IMR-90 (cell line): ENCODE measurements around the gene INO80D. TPM values are rescaled to one million over a fixed set of nuclear protein-coding genes. Genes with fewer than 3 reads are reported as not detected.

ENCODE experiments used
- ATAC-seq: fragments of 200-7000 bp; cut with Tn5 transposase; 2 replicates; pipeline ENCODE4 v1.9.1; 2020; ENCODE audit warnings: low read depth, mild to moderate bottlenecking, moderate library complexity
- BruUV-seq: library from RNA; stranded (reverse); fragments of 400-500 nt; replicated peaks from 2 replicates; lab custom pipeline; 2021; lab: Mats Ljungman, UMichigan
- CTCF ChIA-PET: fragments of 300-600 bp; formaldehyde crosslinking; extraction: SDS; loops from one replicate; lab custom pipeline; 2021; ENCODE audit warnings: antibody characterized with exemption; lab: Yijun Ruan, JAX
- POLR2A ChIA-PET: fragments of 300-600 bp; sonication (Branson Sonifier 250); formaldehyde crosslinking; loops from one replicate; lab custom pipeline; 2022; ENCODE audit warnings: antibody characterized with exemption; ENCODE audit not compliant: unreplicated experiment; lab: Charles Lee
- DNase-seq: peaks from one replicate; pipeline ENCODE4 v3.0.0; 2013
- H2AFZ ChIP-seq: replicated peaks from 2 replicates; pipeline ENCODE3; 2013; ENCODE audit warnings: low read length, mild to moderate bottlenecking; ENCODE audit not compliant: poor library complexity
- H2AK5ac ChIP-seq: 2 replicates; pipeline ENCODE4 v1.6.1; 2013; ENCODE audit warnings: low read depth, low read length, inconsistent platforms
- H2AK9ac ChIP-seq: replicated peaks from 2 replicates; pipeline ENCODE3; 2013; ENCODE audit warnings: mild to moderate bottlenecking, low read depth, low read length, moderate library complexity; ENCODE audit not compliant: poor library complexity
- H2BK120ac ChIP-seq: 2 replicates; pipeline ENCODE4 v1.6.1; 2013; ENCODE audit warnings: low read depth, low read length, inconsistent platforms
- H2BK15ac ChIP-seq: 3 replicates; pipeline ENCODE4 v1.6.1; 2013; ENCODE audit warnings: low read depth, low read length, inconsistent platforms
- H2BK20ac ChIP-seq: 2 replicates; pipeline ENCODE4 v1.6.1; 2013; ENCODE audit warnings: low read depth, mild to moderate bottlenecking, inconsistent platforms, low read length, moderate library complexity
- H2BK5ac ChIP-seq: 2 replicates; pipeline ENCODE4 v1.6.1; 2013; ENCODE audit warnings: mild to moderate bottlenecking, low read depth, low read length, inconsistent platforms; ENCODE audit not compliant: poor library complexity, severe bottlenecking
- H3K14ac ChIP-seq: replicated peaks from 2 replicates; pipeline ENCODE4 v1.6.1; 2013; ENCODE audit warnings: low read depth, low read length, inconsistent platforms
- H3K18ac ChIP-seq: 2 replicates; pipeline ENCODE4 v1.6.1; 2013; ENCODE audit warnings: low read depth, low read length, control low read depth
- H3K23ac ChIP-seq: 2 replicates; pipeline ENCODE4 v1.6.1; 2013; ENCODE audit warnings: low read depth, low read length, inconsistent platforms
- H3K27ac ChIP-seq: 2 replicates; pipeline ENCODE4 v1.5.1; 2013; ENCODE audit warnings: mild to moderate bottlenecking, control low read depth, low read length; ENCODE audit not compliant: insufficient read depth
- H3K27me3 ChIP-seq: 2 replicates; pipeline ENCODE4 v1.6.1; 2013; ENCODE audit warnings: low read length; ENCODE audit not compliant: control insufficient read depth, insufficient read depth
- H3K36me3 ChIP-seq: 2 replicates; pipeline ENCODE4 v1.6.1; 2013; ENCODE audit warnings: low read length, mixed read lengths; ENCODE audit not compliant: control insufficient read depth, insufficient read depth
- H3K4ac ChIP-seq: 2 replicates; pipeline ENCODE4 v1.6.1; 2013; ENCODE audit warnings: low read depth, low read length, inconsistent platforms
- H3K4me1 ChIP-seq: 2 replicates; pipeline ENCODE4 v1.6.1; 2013; ENCODE audit warnings: low read length, mixed read lengths; ENCODE audit not compliant: control insufficient read depth, insufficient read depth
- H3K4me2 ChIP-seq: 2 replicates; pipeline ENCODE4 v1.6.1; 2013; ENCODE audit warnings: low read depth, mild to moderate bottlenecking, control low read depth, low read length, moderate library complexity
- H3K4me3 ChIP-seq: 2 replicates; pipeline ENCODE4 v1.5.1; 2013; ENCODE audit warnings: low read depth, mild to moderate bottlenecking, control low read depth, low read length, moderate library complexity; ENCODE audit not compliant: insufficient read depth
- H3K56ac ChIP-seq: 2 replicates; pipeline ENCODE4 v1.6.1; 2013; ENCODE audit warnings: low read length, inconsistent platforms; ENCODE audit not compliant: insufficient read depth; ENCODE audit errors: extremely low read depth
- H3K79me1 ChIP-seq, 2 experiments: 2 replicates each; pipeline ENCODE4 v1.6.1; 2013; ENCODE audit warnings: low read length in 2 of 2, inconsistent platforms in 1 of 2, low read depth in 1 of 2
- H3K9ac ChIP-seq: 2 replicates; pipeline ENCODE4 v1.6.1; 2013; ENCODE audit warnings: low read depth, low read length, control low read depth
- H3K9me1 ChIP-seq: 2 replicates; pipeline ENCODE4 v1.6.1; 2013; ENCODE audit warnings: low read length, inconsistent platforms; ENCODE audit not compliant: insufficient read depth
- H3K9me3 ChIP-seq: 2 replicates; pipeline ENCODE4 v1.6.1; 2013; ENCODE audit warnings: low read length; ENCODE audit not compliant: control insufficient read depth, insufficient read depth
- H4K20me1 ChIP-seq: 2 replicates; pipeline ENCODE4 v1.6.1; 2013; ENCODE audit warnings: low read length, inconsistent platforms; ENCODE audit not compliant: insufficient read depth
- H4K5ac ChIP-seq: 2 replicates; pipeline ENCODE4 v1.6.1; 2013; ENCODE audit warnings: mild to moderate bottlenecking, low read depth, low read length, control low read depth
- H4K8ac ChIP-seq, 2 experiments: 2 replicates each; pipeline ENCODE4 v1.6.1; 2013; ENCODE audit warnings: low read depth in 2 of 2, low read length in 2 of 2, control low read depth in 1 of 2, inconsistent platforms in 1 of 2
- H4K91ac ChIP-seq: 2 replicates; pipeline ENCODE4 v1.6.1; 2013; ENCODE audit warnings: low read depth, low read length, inconsistent platforms; ENCODE audit not compliant: insufficient read depth
- CEBPB ChIP-seq: IDR thresholded peaks from 2 replicates; pipeline ENCODE4 v1.6.1; 2012; ENCODE audit warnings: low read depth, low read length, improper control_type of control experiment
- ELK1 ChIP-seq: fragments of 150-350 bp; IDR thresholded peaks from 2 replicates; pipeline ENCODE4 v1.6.1; 2016; ENCODE audit warnings: low read depth, mild to moderate bottlenecking, low read length, moderate library complexity, borderline replicate concordance
- FOS ChIP-seq: fragments of 150-350 bp; IDR thresholded peaks from 2 replicates; pipeline ENCODE4 v1.6.1; 2016; ENCODE audit warnings: low read depth, low read length
- MAFK ChIP-seq: IDR thresholded peaks from 2 replicates; pipeline ENCODE4 v1.6.1; 2012; ENCODE audit warnings: low read depth, low read length, improper control_type of control experiment
- MXI1 ChIP-seq: IDR thresholded peaks from 2 replicates; pipeline ENCODE4 v1.6.1; 2012; ENCODE audit warnings: low read depth, mild to moderate bottlenecking, low read length, moderate library complexity, borderline replicate concordance
- NFE2L2 ChIP-seq: fragments of 150-350 bp; IDR thresholded peaks from 2 replicates; pipeline ENCODE4 v1.6.1; 2016; ENCODE audit warnings: low read depth, mild to moderate bottlenecking, low read length
- POLR2A ChIP-seq: IDR thresholded peaks from 2 replicates; pipeline ENCODE4 v1.6.1; 2012; ENCODE audit warnings: mild to moderate bottlenecking, low read depth, low read length
- RFX5 ChIP-seq: IDR thresholded peaks from 2 replicates; pipeline ENCODE4 v1.8.0; 2012; ENCODE audit warnings: low read depth, mild to moderate bottlenecking, low read length, moderate library complexity
- SMC3 ChIP-seq: fragments of 150-350 bp; IDR thresholded peaks from 2 replicates; pipeline ENCODE4 v1.6.1; 2016; ENCODE audit warnings: low read depth, mild to moderate bottlenecking, antibody characterized with exemption, low read length, moderate library complexity
- WGBS, 2 experiments: methylation state at CpG; one replicate each; pipeline versions ENCODE4 v1.1.5 to v1.1.7; 2013; ENCODE audit warnings: missing lambda C conversion rate in 2 of 2; ENCODE audit not compliant: insufficient read length in 1 of 2; ENCODE audit errors: extremely low coverage in 2 of 2; 5-methylcytosine and 5-hydroxymethylcytosine counted together
- dilution Hi-C: fragments of 300-500 bp; cut with HindIII; formaldehyde crosslinking; loops from one replicate; pipeline ENCODE4 v1.14.3; 2018; ENCODE audit warnings: low sequenced_read_pairs; ENCODE audit not compliant: unreplicated experiment
- in situ Hi-C: fragments of 300-500 bp; cut with MboI; formaldehyde crosslinking; loops from 3 replicates; pipeline ENCODE4 v1.14.3; 2019; ENCODE audit warnings: low sequenced_read_pairs, inconsistent platforms, mixed read lengths
- intact Hi-C: fragments of 100-400 bp; cut with micrococcal nuclease; formaldehyde crosslinking; loops from 2 replicates; pipeline ENCODE4 v1.10.0; 2022
- polyA plus RNA-seq, 3 experiments: library from polyadenylated mRNA; depleted of rRNA; stranded (reverse); fragments of >200 nt; gene quantifications; 2 replicates each; pipeline ENCODE4 v1.2.3, GENCODE V29; 2012; ENCODE audit warnings: low replicate concordance in 1 of 3
- total RNA-seq: library from RNA; depleted of rRNA; stranded (reverse); fragments of >200 nt; gene quantifications from 2 replicates; pipeline ENCODE4 v1.2.3, GENCODE V29; 2012
- TF ChIP-seq, protein P1 (sequence below): conservative IDR thresholded peaks from 2 replicates; pipeline ENCODE4 v1.5.1; 2012; ENCODE audit warnings: mild to moderate bottlenecking, low read depth, low read length, improper control_type of control experiment

INO80D gene
- total and polyA plus RNA-seq, 2 of the 4 experiments (the other 2 are of a cell fraction), result 0.79 to 4.5 TPM

DNA sequence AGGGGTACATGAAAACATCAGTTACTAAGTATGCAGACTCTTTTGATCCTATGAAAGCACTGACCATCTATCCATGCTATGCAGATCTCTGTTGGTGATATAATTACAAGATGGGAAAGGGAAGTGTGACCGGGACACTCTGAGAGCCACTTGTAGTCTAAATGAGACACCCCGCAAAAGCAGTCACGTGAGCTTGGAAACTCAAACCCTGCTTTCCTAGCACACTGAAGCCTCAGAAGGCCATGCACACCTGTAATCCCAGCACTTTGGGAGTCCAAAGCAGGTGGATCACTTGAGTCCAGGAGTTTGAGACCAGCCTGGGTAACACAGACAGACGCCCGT, 137.5 kb downstream of the INO80D start:
- no peak overlapping the region for H3K14ac ChIP-seq
- no peak overlapping the region for H3K4ac ChIP-seq
- no peak overlapping the region for H3K27ac ChIP-seq
- intact Hi-C loops, result loop anchor here (2.0 to 5.0 kb wide), 4 partner anchors 180 to 1926 kb away; no protein-coding TSS in a partner anchor
- no peaks in the 10 kb centered on the region for H3K36me3 ChIP-seq
- H4K8ac ChIP-seq, result no peak overlapping the region
- no peak overlapping the region for H2AK9ac ChIP-seq
- no CpG with 5 or more reads among the region's 5 CpGs for WGBS, 2 experiments
- H3K4me2 ChIP-seq, result no peak overlapping the region
- peaks cover 5% of the 10 kb centered on the region; the same call in 1 of the 2 replicates for H3K27me3 ChIP-seq
- no peak overlapping the region for H2BK120ac ChIP-seq
- no peak overlapping the region for H2AFZ ChIP-seq
- no TSS peak for BruUV-seq
- no peak overlapping the region for H3K18ac ChIP-seq
- no peak overlapping the region for H2BK20ac ChIP-seq
- dilution Hi-C loops, result no loop called here
- no peak overlapping the region for H3K4me3 ChIP-seq
- no peak overlapping the region for H3K56ac ChIP-seq
- H2BK15ac ChIP-seq, result no peak overlapping the region
- H4K20me1 ChIP-seq, result no peaks in the 10 kb centered on the region
- H3K9ac ChIP-seq, result no peak overlapping the region
- no peaks in the 10 kb centered on the region; the same call in 1 of the 2 replicates for H3K4me1 ChIP-seq
- DNase-seq, result no peak
- no peak overlapping the region for H2BK5ac ChIP-seq
- no peaks in the 10 kb centered on the region for H3K9me1 ChIP-seq
- no peak overlapping the region for H4K5ac ChIP-seq
- no peak overlapping the region for H4K91ac ChIP-seq
- TF ChIP-seq RFX5, result no peak
- no peak for TF ChIP-seq NFE2L2
- TF ChIP-seq MXI1, result no peak
- TF ChIP-seq CEBPB, result no peak
- TF ChIP-seq, protein P1, sequence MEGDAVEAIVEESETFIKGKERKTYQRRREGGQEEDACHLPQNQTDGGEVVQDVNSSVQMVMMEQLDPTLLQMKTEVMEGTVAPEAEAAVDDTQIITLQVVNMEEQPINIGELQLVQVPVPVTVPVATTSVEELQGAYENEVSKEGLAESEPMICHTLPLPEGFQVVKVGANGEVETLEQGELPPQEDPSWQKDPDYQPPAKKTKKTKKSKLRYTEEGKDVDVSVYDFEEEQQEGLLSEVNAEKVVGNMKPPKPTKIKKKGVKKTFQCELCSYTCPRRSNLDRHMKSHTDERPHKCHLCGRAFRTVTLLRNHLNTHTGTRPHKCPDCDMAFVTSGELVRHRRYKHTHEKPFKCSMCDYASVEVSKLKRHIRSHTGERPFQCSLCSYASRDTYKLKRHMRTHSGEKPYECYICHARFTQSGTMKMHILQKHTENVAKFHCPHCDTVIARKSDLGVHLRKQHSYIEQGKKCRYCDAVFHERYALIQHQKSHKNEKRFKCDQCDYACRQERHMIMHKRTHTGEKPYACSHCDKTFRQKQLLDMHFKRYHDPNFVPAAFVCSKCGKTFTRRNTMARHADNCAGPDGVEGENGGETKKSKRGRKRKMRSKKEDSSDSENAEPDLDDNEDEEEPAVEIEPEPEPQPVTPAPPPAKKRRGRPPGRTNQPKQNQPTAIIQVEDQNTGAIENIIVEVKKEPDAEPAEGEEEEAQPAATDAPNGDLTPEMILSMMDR, result no peak
- TF ChIP-seq SMC3, result no peak
- TF ChIP-seq ELK1, result no peak
- TF ChIP-seq POLR2A, result no peak
- TF ChIP-seq MAFK, result no peak
- no peak for TF ChIP-seq FOS
- CTCF ChIA-PET, result interaction anchor here (0.7 to 1.7 kb wide), 3 partner anchors 9 to 1897 kb away, joined by 4 to 7 read pairs (median 6); no protein-coding TSS in a partner anchor
- POLR2A ChIA-PET, result no interaction called here
- in situ Hi-C loops, result no loop called here
- H3K23ac ChIP-seq, result no peak overlapping the region
- no peaks in the 10 kb centered on the region for H3K79me1 ChIP-seq
- peak; percentile 9; the same call in 1 of the 2 replicates for ATAC-seq
- no peak overlapping the region for H2AK5ac ChIP-seq
- H3K9me3 ChIP-seq, result peaks cover 2% of the 10 kb centered on the region
